ENCODE results near the gene MPP3.
"Not testable (repeated sequence)": the region's sequence is repeated elsewhere in the genome, so short reads cannot be mapped to it uniquely, and the experiment has no call there.

MPP3 gene

GRCh38 chr17:43832976-43833829 is at the start of gene MPP3:
Gene MPP3, minus strand, starts transcription at chr17:43833146. Its CDS starts 1,240 bp downstream, at chr17:43831906.
- peak; percentile 39 to 43 for DNase-seq

- DNase-seq = no peak
Observed at GRCh38 chr17:43881758-43882505, 49.0 kb upstream of the MPP3 start.

GRCh38 chr17:43881181-43881580 is 48.2 kb upstream of the MPP3 start:
- DNase-seq = no peak

GRCh38 chr17:43880420-43880991 is 47.6 kb upstream of the MPP3 start:
- peak; percentile 54 to 65 for DNase-seq

- DNase-seq = no peak
Observed at GRCh38 chr17:43879723-43880419, 46.9 kb upstream of the MPP3 start.

- peak; percentile 72 to 79 for DNase-seq
Observed at GRCh38 chr17:43878260-43879175, 45.6 kb upstream of the MPP3 start.

- no peak for DNase-seq
Observed at GRCh38 chr17:43877451-43878155, 44.7 kb upstream of the MPP3 start.

GRCh38 chr17:43877031-43877430 is 44.1 kb upstream of the MPP3 start:
- no peak for DNase-seq

- no peak for DNase-seq
Observed at GRCh38 chr17:43875476-43876147, 42.7 kb upstream of the MPP3 start.

- DNase-seq = no peak
Observed at GRCh38 chr17:43874293-43874692, 41.3 kb upstream of the MPP3 start.

GRCh38 chr17:43873815-43874214 is 40.9 kb upstream of the MPP3 start:
- no peak for DNase-seq

- no peak for DNase-seq
Observed at GRCh38 chr17:43873091-43873490, 40.1 kb upstream of the MPP3 start.

- DNase-seq = no peak
Observed at GRCh38 chr17:43871946-43872690, 39.2 kb upstream of the MPP3 start.

GRCh38 chr17:43869031-43869430 is 36.1 kb upstream of the MPP3 start:
- not testable (repeated sequence) for DNase-seq

GRCh38 chr17:43868226-43868994 is 35.5 kb upstream of the MPP3 start:
- DNase-seq = no peak

- DNase-seq = no peak
Observed at GRCh38 chr17:43864161-43864984, 31.4 kb upstream of the MPP3 start.

GRCh38 chr17:43861960-43862359 is 29.0 kb upstream of the MPP3 start:
- no peak for DNase-seq
